ENCODE results near the gene JMJD1C.
"Not testable (repeated sequence)": the region's sequence is repeated elsewhere in the genome, so short reads cannot be mapped to it uniquely, and the experiment has no call there.

The JMJD1C gene

GRCh38 chr10:63168821-63169462 is 296.8 kb downstream of the JMJD1C start:
- H3K9me3 ChIP-seq (ENCODE audit: low read length): no peaks in the 10 kb centered on the region
- H3K4me3 ChIP-seq (ENCODE audit: low read length): no peak overlapping the region
- H2AFZ ChIP-seq (ENCODE audit: low read depth, low read length): no peak overlapping the region
- peaks cover 71% of the 10 kb centered on the region for H3K36me3 ChIP-seq (ENCODE audit: insufficient read depth, low read length)
- no peaks in the 10 kb centered on the region for H3K27me3 ChIP-seq (ENCODE audit: insufficient read depth, low read length)
- no peaks in the 10 kb centered on the region for H3K4me1 ChIP-seq (ENCODE audit: insufficient read depth, low read length)

- H3K36me3 ChIP-seq (ENCODE audit: insufficient read depth, low read length): peaks cover 52% of the 10 kb centered on the region
- H3K27me3 ChIP-seq (ENCODE audit: insufficient read depth, low read length): no peaks in the 10 kb centered on the region
- H3K4me3 ChIP-seq (ENCODE audit: low read length): no peak overlapping the region
- H2AFZ ChIP-seq (ENCODE audit: low read depth, low read length): no peak overlapping the region
- no peaks in the 10 kb centered on the region for H3K4me1 ChIP-seq (ENCODE audit: insufficient read depth, low read length)
- no peaks in the 10 kb centered on the region for H3K9me3 ChIP-seq (ENCODE audit: low read length)
Observed at GRCh38 chr10:63166742-63167258, 299.0 kb downstream of the JMJD1C start.

- Histone ChIP-seq H3K36me3 (ENCODE audit: insufficient read depth, low read length) (peaks cover 38% of the 10 kb centered on the region), H3K4me3 (ENCODE audit: low read length) (no peak overlapping the region), H3K4me1 (ENCODE audit: insufficient read depth, low read length) (no peaks in the 10 kb centered on the region), H2AFZ (ENCODE audit: low read depth, low read length) (no peak overlapping the region), H3K9me3 (ENCODE audit: low read length) (no peaks in the 10 kb centered on the region), H3K27me3 (ENCODE audit: insufficient read depth, low read length) (no peaks in the 10 kb centered on the region)
Observed at GRCh38 chr10:63165249-63165648, 300.5 kb downstream of the JMJD1C start.

GRCh38 chr10:63164166-63164623 is 301.6 kb downstream of the JMJD1C start:
- Histone ChIP-seq H3K9me3 (ENCODE audit: low read length) (no peaks in the 10 kb centered on the region), H2AFZ (ENCODE audit: low read depth, low read length) (no peak overlapping the region), H3K4me3 (ENCODE audit: low read length) (no peak overlapping the region), H3K4me1 (ENCODE audit: insufficient read depth, low read length) (no peaks in the 10 kb centered on the region), H3K36me3 (ENCODE audit: insufficient read depth, low read length) (peaks cover 30% of the 10 kb centered on the region), H3K27me3 (ENCODE audit: insufficient read depth, low read length) (no peaks in the 10 kb centered on the region)

GRCh38 chr10:63161592-63161991 is 304.2 kb downstream of the JMJD1C start:
- H3K4me3 ChIP-seq (ENCODE audit: low read length): no peak overlapping the region
- peaks cover 16% of the 10 kb centered on the region for H3K36me3 ChIP-seq (ENCODE audit: insufficient read depth, low read length)
- no peaks in the 10 kb centered on the region for H3K4me1 ChIP-seq (ENCODE audit: insufficient read depth, low read length)
- H3K9me3 ChIP-seq (ENCODE audit: low read length): no peaks in the 10 kb centered on the region
- no peak overlapping the region for H2AFZ ChIP-seq (ENCODE audit: low read depth, low read length)
- no peaks in the 10 kb centered on the region for H3K27me3 ChIP-seq (ENCODE audit: insufficient read depth, low read length)

GRCh38 chr10:63157845-63158624 is 307.7 kb downstream of the JMJD1C start:
- Histone ChIP-seq H3K9me3 (ENCODE audit: low read length) (no peaks in the 10 kb centered on the region), H3K4me3 (ENCODE audit: low read length) (no peak overlapping the region), H2AFZ (ENCODE audit: low read depth, low read length) (no peak overlapping the region), H3K27me3 (ENCODE audit: insufficient read depth, low read length) (no peaks in the 10 kb centered on the region), H3K36me3 (ENCODE audit: insufficient read depth, low read length) (peaks cover 16% of the 10 kb centered on the region), H3K4me1 (ENCODE audit: insufficient read depth, low read length) (no peaks in the 10 kb centered on the region)

GRCh38 chr10:63156236-63156635 is 309.5 kb downstream of the JMJD1C start:
- H2AFZ ChIP-seq (ENCODE audit: low read depth, low read length): no peak overlapping the region
- no peaks in the 10 kb centered on the region for H3K4me1 ChIP-seq (ENCODE audit: insufficient read depth, low read length)
- no peaks in the 10 kb centered on the region for H3K27me3 ChIP-seq (ENCODE audit: insufficient read depth, low read length)
- no peak overlapping the region for H3K4me3 ChIP-seq (ENCODE audit: low read length)
- H3K9me3 ChIP-seq (ENCODE audit: low read length): no peaks in the 10 kb centered on the region
- H3K36me3 ChIP-seq (ENCODE audit: insufficient read depth, low read length): peaks cover 29% of the 10 kb centered on the region

- Histone ChIP-seq H3K4me1 (ENCODE audit: insufficient read depth, low read length) (no peaks in the 10 kb centered on the region), H3K4me3 (ENCODE audit: low read length) (no peak overlapping the region), H3K27me3 (ENCODE audit: insufficient read depth, low read length) (no peaks in the 10 kb centered on the region), H3K36me3 (ENCODE audit: insufficient read depth, low read length) (peaks cover 32% of the 10 kb centered on the region), H3K9me3 (ENCODE audit: low read length) (no peaks in the 10 kb centered on the region), H2AFZ (ENCODE audit: low read depth, low read length) (no peak overlapping the region)
Observed at GRCh38 chr10:63155388-63156020, 310.3 kb downstream of the JMJD1C start.

GRCh38 chr10:63154546-63155387 is 311.0 kb downstream of the JMJD1C start:
- Histone ChIP-seq H3K27me3 (ENCODE audit: insufficient read depth, low read length) (no peaks in the 10 kb centered on the region), H3K36me3 (ENCODE audit: insufficient read depth, low read length) (peaks cover 37% of the 10 kb centered on the region)

GRCh38 chr10:63153868-63154545 is 311.8 kb downstream of the JMJD1C start:
- not testable (repeated sequence) for H3K9me3 ChIP-seq (ENCODE audit: low read length); H3K4me3 ChIP-seq (ENCODE audit: low read length); H3K4me1 ChIP-seq (ENCODE audit: insufficient read depth, low read length); H3K27me3 ChIP-seq (ENCODE audit: insufficient read depth, low read length); H2AFZ ChIP-seq (ENCODE audit: low read depth, low read length)
- H3K36me3 ChIP-seq (ENCODE audit: insufficient read depth, low read length): peaks cover 37% of the 10 kb centered on the region

More at GRCh38 chr10:63154546-63155387, 311.0 kb downstream of the JMJD1C start:
- Histone ChIP-seq H3K4me3 (ENCODE audit: low read length) (no peak overlapping the region), H3K4me1 (ENCODE audit: insufficient read depth, low read length) (no peaks in the 10 kb centered on the region), H2AFZ (ENCODE audit: low read depth, low read length) (no peak overlapping the region), H3K9me3 (ENCODE audit: low read length) (no peaks in the 10 kb centered on the region)

- H3K4me3 ChIP-seq (ENCODE audit: low read length): no peak overlapping the region
- H3K27me3 ChIP-seq (ENCODE audit: insufficient read depth, low read length): no peaks in the 10 kb centered on the region
- H2AFZ ChIP-seq (ENCODE audit: low read depth, low read length): no peak overlapping the region
- peaks cover 41% of the 10 kb centered on the region for H3K36me3 ChIP-seq (ENCODE audit: insufficient read depth, low read length)
- H3K9me3 ChIP-seq (ENCODE audit: low read length): no peaks in the 10 kb centered on the region
- no peaks in the 10 kb centered on the region for H3K4me1 ChIP-seq (ENCODE audit: insufficient read depth, low read length)
Observed at GRCh38 chr10:63150745-63151144, 315.0 kb downstream of the JMJD1C start.

- Histone ChIP-seq H3K4me1 (ENCODE audit: insufficient read depth, low read length) (no peaks in the 10 kb centered on the region), H2AFZ (ENCODE audit: low read depth, low read length) (no peak overlapping the region), H3K36me3 (ENCODE audit: insufficient read depth, low read length) (peaks cover 14% of the 10 kb centered on the region), H3K4me3 (ENCODE audit: low read length) (no peak overlapping the region), H3K9me3 (ENCODE audit: low read length) (no peaks in the 10 kb centered on the region), H3K27me3 (ENCODE audit: insufficient read depth, low read length) (no peaks in the 10 kb centered on the region)
Observed at GRCh38 chr10:63146503-63146902, 319.3 kb downstream of the JMJD1C start.
